Activated CD4-positive, alpha-beta T cell treated with anti-CD3 and anti-CD28 coated beads, Interleukin-2, Interleukin-6, amounts not matched to agents 100 ng/mL and 50 ng/mL, durations not matched to agents 16 hours and 8 hours (primary cell): ENCODE measurements around the gene HECW1.
A peak's percentile ranks its signal among the peaks of the same experiment; 100 is the strongest.

Experiments used
- DNase-seq: peaks from one replicate; pipeline ENCODE4 v3.0.0-alpha.2; 2020

HECW1 gene

DNA sequence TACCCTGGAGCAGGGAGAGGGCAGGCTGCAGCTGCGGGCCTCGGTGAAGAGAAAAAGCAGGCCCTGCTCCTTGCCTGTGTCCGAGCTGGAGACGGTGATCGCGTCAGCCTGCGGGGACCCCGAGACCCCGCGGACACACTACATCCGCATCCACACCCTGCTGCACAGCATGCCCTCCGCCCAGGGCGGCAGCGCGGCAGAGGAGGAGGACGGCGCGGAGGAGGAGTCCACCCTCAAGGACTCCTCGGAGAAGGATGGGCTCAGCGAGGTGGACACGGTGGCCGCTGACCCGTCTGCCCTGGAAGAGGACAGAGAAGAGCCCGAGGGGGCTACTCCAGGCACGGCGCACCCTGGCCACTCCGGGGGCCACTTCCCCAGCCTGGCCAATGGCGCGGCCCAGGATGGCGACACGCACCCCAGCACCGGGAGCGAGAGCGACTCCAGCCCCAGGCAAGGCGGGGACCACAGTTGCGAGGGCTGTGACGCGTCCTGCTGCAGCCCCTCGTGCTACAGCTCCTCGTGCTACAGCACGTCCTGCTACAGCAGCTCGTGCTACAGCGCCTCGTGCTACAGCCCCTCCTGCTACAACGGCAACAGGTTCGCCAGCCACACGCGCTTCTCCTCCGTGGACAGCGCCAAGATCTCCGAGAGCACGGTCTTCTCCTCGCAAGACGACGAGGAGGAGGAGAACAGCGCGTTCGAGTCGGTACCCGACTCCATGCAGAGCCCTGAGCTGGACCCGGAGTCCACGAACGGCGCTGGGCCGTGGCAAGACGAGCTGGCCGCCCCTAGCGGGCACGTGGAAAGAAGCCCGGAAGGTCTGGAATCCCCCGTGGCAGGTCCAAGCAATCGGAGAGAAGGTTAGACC, 332.5 kb downstream of the HECW1 start:
- DNase-seq = no peak

GRCh38 chr7:43449577-43449976, 337.1 kb downstream of the HECW1 start:
- DNase-seq = no peak

DNA sequence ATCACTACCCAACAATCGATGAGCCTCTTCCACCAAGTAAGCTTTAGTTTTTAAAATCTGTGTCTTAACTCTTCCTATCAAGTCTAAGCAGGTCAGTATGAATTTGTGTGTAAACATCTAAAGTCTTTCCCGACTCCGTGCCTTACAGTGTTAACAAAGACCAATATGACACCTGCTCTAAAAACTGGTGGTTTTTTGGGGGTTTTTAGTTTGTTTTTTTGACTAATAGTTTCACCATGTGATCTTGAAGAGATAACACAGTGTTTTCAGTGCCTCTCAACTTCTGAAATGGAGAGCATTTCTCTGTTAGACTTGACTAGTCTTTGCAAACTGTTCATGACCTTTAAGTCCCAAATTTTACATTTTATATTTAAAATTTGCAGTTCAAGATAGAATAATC, 338.4 kb downstream of the HECW1 start:
- DNase-seq = no peak

- peak; percentile 13 for DNase-seq
Measured at GRCh38 chr7:43454936-43455518, 342.6 kb downstream of the HECW1 start.

- no peak for DNase-seq
Measured at GRCh38 chr7:43456200-43456599, 343.8 kb downstream of the HECW1 start.

- no peak for DNase-seq
Measured at GRCh38 chr7:43458330-43459018, 346.0 kb downstream of the HECW1 start.

DNA sequence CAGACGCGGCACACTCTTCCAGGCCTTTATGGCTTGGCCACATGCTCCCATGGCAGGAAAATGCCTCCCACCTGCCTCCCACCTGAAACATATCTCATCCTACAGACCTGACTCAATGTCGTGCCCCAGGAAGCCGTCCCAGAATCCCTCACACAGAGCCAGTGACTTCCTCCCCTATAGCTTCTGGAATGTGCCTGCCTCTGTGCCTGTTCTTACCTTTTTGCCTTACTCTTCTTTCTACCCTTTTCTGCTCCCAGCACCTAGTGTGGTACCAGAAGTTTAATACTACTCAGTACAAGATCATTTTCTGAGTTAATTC, 346.5 kb downstream of the HECW1 start:
- no peak for DNase-seq

GRCh38 chr7:43460733-43461348, 348.4 kb downstream of the HECW1 start:
- peak; percentile 33 for DNase-seq

DNA sequence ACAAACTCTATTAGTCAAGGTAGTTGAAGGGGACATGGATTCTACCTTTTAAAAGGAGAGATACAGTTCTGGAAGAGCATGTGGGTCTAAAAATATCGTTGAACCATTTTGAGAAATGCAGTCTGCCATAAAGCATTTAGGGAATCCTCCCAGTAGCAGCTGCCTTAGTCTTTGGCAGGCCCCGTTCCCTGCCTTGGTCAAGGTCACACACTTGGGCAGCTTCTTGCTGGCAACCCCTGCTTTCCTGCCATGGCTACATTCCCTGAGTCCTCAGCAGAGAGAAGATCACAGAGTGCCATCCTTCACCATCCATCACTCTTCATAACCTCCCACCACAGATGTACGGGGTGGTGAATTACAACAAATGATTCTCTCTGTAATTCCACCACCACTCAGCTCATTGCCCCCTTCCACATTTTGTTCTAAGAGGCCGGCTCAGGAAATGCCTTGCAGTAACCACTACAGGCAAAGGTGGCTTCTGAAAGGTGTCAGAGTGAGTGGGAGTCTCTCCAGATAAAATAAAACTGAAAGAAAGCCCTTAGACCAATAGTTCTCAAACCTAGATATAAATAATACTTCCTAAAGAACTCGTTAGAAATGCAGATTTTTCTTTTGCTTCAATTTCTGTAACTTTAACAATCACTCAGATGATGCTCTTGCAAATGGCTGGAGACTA, 349.0 kb downstream of the HECW1 start:
- DNase-seq = no peak

GRCh38 chr7:43462836-43463235, 350.4 kb downstream of the HECW1 start:
- no peak for DNase-seq

DNA sequence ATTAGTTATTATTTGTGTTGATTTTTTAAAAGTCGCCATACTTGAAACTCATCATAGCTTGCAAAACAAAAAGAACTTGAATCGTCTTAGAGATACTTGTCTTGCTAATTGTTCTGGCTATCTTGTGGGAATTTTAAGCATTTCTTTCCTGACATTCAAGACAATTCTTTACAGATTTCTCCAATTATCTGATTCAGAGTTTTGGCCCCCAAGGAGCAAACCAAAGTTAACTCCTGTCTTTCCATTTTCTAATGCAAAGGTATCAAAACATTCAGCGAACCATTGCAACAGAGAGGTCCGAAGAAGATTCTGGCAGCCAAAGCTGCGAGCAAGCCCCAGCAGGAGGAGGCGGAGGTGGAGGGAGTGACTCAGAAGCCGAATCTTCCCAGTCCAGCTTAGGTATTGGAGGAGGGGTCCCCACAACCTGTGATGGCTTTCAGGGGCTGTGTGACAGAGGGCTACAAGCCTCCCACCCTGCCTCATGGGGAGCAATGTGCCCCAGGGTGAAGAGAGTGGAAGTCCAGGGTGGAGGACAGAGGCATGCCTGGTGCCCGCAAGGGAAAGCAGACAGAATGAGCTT, 351.0 kb downstream of the HECW1 start:
- no peak for DNase-seq

DNA sequence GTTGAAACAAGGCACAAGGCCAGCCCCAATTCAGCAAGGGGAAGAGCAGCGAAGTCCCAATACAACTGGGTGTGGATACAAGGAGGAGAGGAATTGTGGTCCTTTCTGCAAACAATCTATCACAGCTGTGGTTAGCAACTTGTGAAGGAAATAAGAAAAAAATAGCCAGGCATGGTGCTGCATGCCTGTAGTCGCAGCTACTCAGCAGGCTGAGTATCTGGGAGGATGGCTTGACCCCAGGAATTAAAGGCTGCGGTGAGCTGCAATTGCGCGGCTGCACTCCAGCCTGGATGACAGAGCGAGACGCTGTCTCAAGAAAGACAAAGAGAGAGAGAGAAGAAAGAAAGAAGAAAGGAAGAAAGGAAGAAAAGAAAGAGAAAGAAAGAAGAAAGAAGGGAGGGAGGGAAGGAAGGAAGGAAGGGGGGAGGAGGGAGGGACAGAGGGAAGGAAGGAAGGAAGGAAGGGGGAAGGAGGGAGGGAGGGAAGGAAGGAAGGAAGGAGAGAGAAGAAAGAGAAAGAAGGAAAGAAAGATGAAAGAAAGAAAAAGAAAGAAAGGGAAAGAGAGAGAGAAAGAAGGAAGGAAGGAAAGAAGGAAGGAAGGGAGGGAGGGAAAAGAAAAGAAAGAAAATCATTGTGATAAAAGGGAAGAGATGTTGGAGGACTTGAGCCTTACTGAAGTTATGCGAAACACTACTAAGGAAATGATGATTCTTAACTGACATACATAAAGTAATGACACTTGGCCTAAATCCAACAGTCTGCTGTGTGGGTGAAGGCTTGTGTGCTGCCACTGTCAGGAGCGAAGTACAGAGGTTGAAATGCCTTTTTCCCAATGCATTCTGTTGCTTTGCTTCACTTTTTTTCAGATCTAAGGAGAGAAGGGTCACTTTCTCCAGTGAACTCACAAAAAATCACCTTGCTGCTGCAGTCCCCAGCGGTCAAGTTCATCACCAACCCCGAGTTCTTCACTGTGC, 353.4 kb downstream of the HECW1 start:
- DNase-seq = no peak

DNA sequence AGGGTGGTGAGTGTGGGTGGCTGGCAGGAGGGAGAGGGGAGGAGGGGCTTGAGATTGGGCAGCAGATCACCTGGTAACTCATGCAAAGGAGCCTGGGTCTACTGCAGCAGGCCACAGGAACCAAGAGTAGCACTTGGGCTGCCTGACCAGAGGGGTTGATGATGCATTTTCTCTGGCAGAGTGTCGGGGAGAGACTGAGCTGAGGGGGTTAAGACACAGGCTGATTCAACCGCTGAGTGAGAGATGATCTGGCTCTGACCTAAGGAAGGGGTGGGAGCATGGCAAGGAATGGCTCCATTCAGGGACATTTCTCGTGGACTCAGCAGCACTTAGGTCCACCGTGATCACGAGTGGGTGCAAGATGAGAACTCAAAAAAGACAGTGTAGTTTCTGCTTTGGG, 355.0 kb downstream of the HECW1 start:
- DNase-seq = no peak

GRCh38 chr7:43467846-43468245, 355.4 kb downstream of the HECW1 start:
- no peak for DNase-seq

DNA sequence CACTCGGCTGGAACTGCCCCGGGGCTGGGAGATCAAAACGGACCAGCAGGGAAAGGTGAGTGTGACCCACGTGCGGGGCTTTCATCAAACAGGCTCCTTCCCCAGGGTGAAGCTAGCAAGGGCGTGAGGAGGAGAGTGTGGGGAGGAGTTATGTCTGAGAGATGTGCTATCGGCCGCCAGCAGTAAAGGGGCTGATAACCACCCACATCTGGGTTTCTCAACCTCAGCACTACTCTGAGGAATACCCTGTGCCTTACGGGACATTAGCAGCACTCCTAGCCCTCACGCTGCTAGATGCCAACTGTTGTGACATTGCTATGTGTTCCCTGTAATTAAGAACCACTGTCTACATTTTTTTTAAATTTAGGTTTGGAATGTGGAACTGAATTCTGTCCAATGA, 356.6 kb downstream of the HECW1 start:
- no peak for DNase-seq

DNA sequence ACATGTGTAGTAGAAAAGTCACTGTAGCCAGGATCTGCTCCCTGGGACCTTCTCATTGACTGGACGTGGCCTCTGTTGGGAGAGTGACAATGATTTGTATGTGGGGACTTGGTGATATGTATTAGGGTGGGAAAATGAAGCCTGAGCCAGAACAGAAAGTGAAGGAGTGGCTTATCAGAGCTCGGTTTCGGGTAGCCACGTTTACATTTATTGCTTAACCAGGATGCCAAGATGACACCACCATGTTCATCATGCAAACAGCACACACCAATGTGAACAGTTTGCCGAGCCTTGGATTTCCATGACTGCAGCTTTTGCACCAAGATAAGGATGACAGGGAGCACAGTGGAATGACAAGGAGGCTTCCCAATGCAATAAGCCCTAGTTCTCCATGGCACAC, 357.7 kb downstream of the HECW1 start:
- no peak for DNase-seq

- DNase-seq = no peak
Measured at GRCh38 chr7:43475983-43476382, 363.5 kb downstream of the HECW1 start.

DNA sequence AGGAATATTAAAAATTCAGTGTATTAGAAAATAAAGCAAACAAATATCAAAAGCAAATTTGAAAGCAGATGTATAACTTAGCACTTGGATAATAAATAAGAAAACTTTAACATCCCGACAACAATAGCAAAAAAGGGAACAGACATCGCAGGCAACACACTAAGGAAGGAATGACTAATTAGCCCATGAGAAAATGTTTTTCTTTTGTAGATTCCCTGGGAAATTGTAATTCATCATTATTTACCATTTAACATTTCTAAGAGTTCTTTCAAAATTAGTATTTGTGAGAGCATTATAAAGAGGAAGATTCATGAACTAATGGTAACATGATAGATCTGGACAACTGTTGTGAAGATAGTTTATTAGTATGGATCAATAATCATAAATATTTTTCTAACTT, 364.4 kb downstream of the HECW1 start:
- no peak for DNase-seq

GRCh38 chr7:43479042-43479441, 366.6 kb downstream of the HECW1 start:
- peak; percentile 18 for DNase-seq

DNA sequence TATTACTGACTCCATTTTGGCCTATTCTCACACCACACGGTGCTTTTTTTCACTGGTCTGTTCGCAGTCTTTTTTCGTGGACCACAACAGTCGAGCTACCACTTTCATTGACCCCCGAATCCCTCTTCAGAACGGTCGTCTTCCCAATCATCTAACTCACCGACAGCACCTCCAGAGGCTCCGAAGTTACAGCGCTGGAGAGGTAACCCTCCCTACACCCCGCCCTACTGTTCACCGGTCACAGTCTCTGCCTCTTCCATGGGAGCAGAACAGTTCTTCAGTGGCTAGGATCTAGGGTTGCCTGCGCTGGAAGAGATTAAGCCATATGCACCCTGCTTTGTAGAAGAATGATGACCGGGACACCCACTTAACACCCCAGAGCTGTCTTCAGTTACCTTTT, 367.1 kb downstream of the HECW1 start:
- no peak for DNase-seq

DNA sequence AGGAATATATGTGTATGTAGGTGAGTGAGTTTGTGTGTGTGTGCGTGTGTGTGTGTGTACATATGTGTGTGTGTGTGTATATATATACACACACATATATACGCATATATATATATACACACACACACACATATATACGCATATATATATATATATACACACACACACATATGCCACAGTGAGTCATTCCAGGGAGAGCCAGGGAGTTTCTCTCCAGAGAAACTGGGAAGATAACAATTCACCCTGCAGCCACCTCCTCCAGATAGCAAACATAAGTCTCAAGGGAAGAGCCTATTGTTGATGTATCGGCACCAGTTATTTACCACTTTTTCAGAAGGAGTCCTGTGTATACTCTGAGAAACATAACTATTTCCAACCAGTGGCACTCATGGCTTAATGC, 368.1 kb downstream of the HECW1 start:
- DNase-seq = no peak
